GM13977 (cell line): ENCODE results near the gene PIGA.

ENCODE experiments used
- DNase-seq: peaks from one replicate; pipeline ENCODE4 v3.0.0; 2012; ENCODE audit warnings: low spot score
- CTCF ChIP-seq: IDR thresholded peaks from 2 replicates; pipeline ENCODE4 v1.5.1; 2012; ENCODE audit warnings: mild to moderate bottlenecking, control low read depth; ENCODE audit not compliant: insufficient read depth; ENCODE audit errors: extremely low read depth, missing control alignments
- in situ Hi-C: fragments of 300-500 bp; cut with MboI; formaldehyde crosslinking; loops from one replicate; pipeline ENCODE4 v1.12.0; 2022; ENCODE audit warnings: low sequenced_read_pairs, low pct_unique_long_range_greater_than_20kb, mixed read lengths, inconsistent platforms; ENCODE audit not compliant: unreplicated experiment

Gene PIGA

GRCh38 chrX:15328131-15328530, 7.2 kb downstream of the PIGA start:
- in situ Hi-C loops: loop anchor here (25.0 kb wide), 1 partner anchor 334 kb away; the partner anchor contains the start of gene CLTRN
- DNase-seq: no peak
- no peak for TF ChIP-seq CTCF

- no peak for TF ChIP-seq CTCF
- no peak for DNase-seq
- in situ Hi-C loops: no loop called here
Observed at GRCh38 chrX:15322472-15322871, 12.9 kb downstream of the PIGA start.

GRCh38 chrX:15322072-15322471, 13.3 kb downstream of the PIGA start:
- no peak for TF ChIP-seq CTCF
- in situ Hi-C loops: no loop called here
- no peak for DNase-seq

- no peak for DNase-seq
- in situ Hi-C loops: no loop called here
- TF ChIP-seq CTCF: no peak
Observed at GRCh38 chrX:15321447-15321846, 13.9 kb downstream of the PIGA start.

- DNase-seq: no peak
- in situ Hi-C loops: no loop called here
- TF ChIP-seq CTCF: no peak
Observed at GRCh38 chrX:15320297-15320696, 15.0 kb downstream of the PIGA start.

GRCh38 chrX:15319075-15319474, 16.2 kb downstream of the PIGA start:
- TF ChIP-seq CTCF: no peak
- DNase-seq: no peak
- in situ Hi-C loops: no loop called here

GRCh38 chrX:15315509-15315908, 19.8 kb downstream of the PIGA start, which contains the start of gene ASB11:
Gene ASB11, minus strand, starts transcription at chrX:15315640. Its CDS starts 35 bp downstream, at chrX:15315605.
- in situ Hi-C loops: no loop called here
- no peak for DNase-seq
- TF ChIP-seq CTCF: no peak
